HG03025 (cell line): ENCODE results near the gene SVEP1.

Experiments used
- ATAC-seq: cut with Tn5 transposase; IDR thresholded peaks from one replicate; pipeline ENCODE4 v1.9.1; 2021; ENCODE audit warnings: mild to moderate bottlenecking, moderate library complexity; ENCODE audit not compliant: unreplicated experiment, low FRiP score

SVEP1 gene

GRCh38 chr9:110332766-110333165 is 246.8 kb downstream of the SVEP1 start:
- ATAC-seq, result no peak

GRCh38 chr9:110330484-110331105 is 248.9 kb downstream of the SVEP1 start:
- no peak for ATAC-seq

- ATAC-seq, result no peak
Measured at GRCh38 chr9:110329639-110330230, 249.8 kb downstream of the SVEP1 start.

- no peak for ATAC-seq
Measured at GRCh38 chr9:110328763-110329162, 250.8 kb downstream of the SVEP1 start.

GRCh38 chr9:110327716-110328115 is 251.8 kb downstream of the SVEP1 start:
- no peak for ATAC-seq

- no peak for ATAC-seq
Measured at GRCh38 chr9:110323818-110324217, 255.7 kb downstream of the SVEP1 start.

GRCh38 chr9:110320651-110321445 is 258.7 kb downstream of the SVEP1 start:
- no peak for ATAC-seq

GRCh38 chr9:110319781-110320492 is 259.6 kb downstream of the SVEP1 start:
- no peak for ATAC-seq

GRCh38 chr9:110317911-110318310 is 261.6 kb downstream of the SVEP1 start:
- no peak for ATAC-seq

GRCh38 chr9:110316261-110317075 is 263.1 kb downstream of the SVEP1 start:
- ATAC-seq, result peak; percentile 93
